GM19397 (cell line): ENCODE results near the gene FAM98B.

Source experiments
- ATAC-seq: cut with Tn5 transposase; IDR thresholded peaks from one replicate; pipeline ENCODE4 v1.9.1; 2021; ENCODE audit warnings: mild to moderate bottlenecking, moderate library complexity; ENCODE audit not compliant: unreplicated experiment

FAM98B gene

GRCh38 chr15:38504680-38505467 lies 50.9 kb downstream of the FAM98B start:
- no peak for ATAC-seq

- ATAC-seq: no peak
Observed at GRCh38 chr15:38506997-38507396, 53.1 kb downstream of the FAM98B start.

GRCh38 chr15:38507570-38507969 lies 53.6 kb downstream of the FAM98B start:
- ATAC-seq: no peak

- peak; percentile 43 for ATAC-seq
Observed at GRCh38 chr15:38508647-38509046, 54.7 kb downstream of the FAM98B start.

- ATAC-seq: no peak
Observed at GRCh38 chr15:38509152-38509551, 55.2 kb downstream of the FAM98B start.

GRCh38 chr15:38512901-38513300 lies 59.0 kb downstream of the FAM98B start:
- no peak for ATAC-seq

GRCh38 chr15:38514601-38515000 lies 60.7 kb downstream of the FAM98B start:
- ATAC-seq: peak; percentile 95

GRCh38 chr15:38516626-38517025 lies 62.7 kb downstream of the FAM98B start:
- ATAC-seq: no peak

GRCh38 chr15:38517312-38517975 lies 63.5 kb downstream of the FAM98B start:
- ATAC-seq: no peak

- ATAC-seq: no peak
Observed at GRCh38 chr15:38518084-38518483, 64.2 kb downstream of the FAM98B start.

- no peak for ATAC-seq
Observed at GRCh38 chr15:38520035-38520434, 66.1 kb downstream of the FAM98B start.

GRCh38 chr15:38521316-38521715 lies 67.4 kb downstream of the FAM98B start:
- ATAC-seq: no peak

- no peak for ATAC-seq
Observed at GRCh38 chr15:38522922-38523321, 69.0 kb downstream of the FAM98B start.

GRCh38 chr15:38524156-38524555 lies 70.2 kb downstream of the FAM98B start:
- no peak for ATAC-seq

- no peak for ATAC-seq
Observed at GRCh38 chr15:38525489-38525888, 71.6 kb downstream of the FAM98B start.

- ATAC-seq: no peak
Observed at GRCh38 chr15:38526158-38526557, 72.2 kb downstream of the FAM98B start.

GRCh38 chr15:38528294-38528693 lies 74.4 kb downstream of the FAM98B start:
- ATAC-seq: no peak

GRCh38 chr15:38530113-38530512 lies 76.2 kb downstream of the FAM98B start:
- ATAC-seq: no peak

- no peak for ATAC-seq
Observed at GRCh38 chr15:38531509-38531908, 77.6 kb downstream of the FAM98B start.

GRCh38 chr15:38532728-38533127 lies 78.8 kb downstream of the FAM98B start:
- no peak for ATAC-seq

GRCh38 chr15:38533416-38533915 lies 79.5 kb downstream of the FAM98B start:
- ATAC-seq: no peak

GRCh38 chr15:38533926-38534325 lies 80.0 kb downstream of the FAM98B start:
- ATAC-seq: no peak
